WTC11 (cell line): ENCODE data around the gene ELAC2. TPM values are rescaled to one million over a fixed set of nuclear protein-coding genes. Genes with fewer than 3 reads are reported as not detected.

Experiments used
- ATAC-seq: fragments of 200-7000 bp; cut with Tn5 transposase; 2 replicates; pipeline ENCODE4 v1.10.0; 2021; ENCODE audit warnings: mild to moderate bottlenecking, moderate library complexity
- CTCF ChIA-PET: fragments of 300-600 bp; sonication (Branson Sonifier 250); formaldehyde crosslinking; loops from one replicate; lab custom pipeline; 2021; ENCODE audit warnings: antibody characterized with exemption; lab: Charles Lee
- POLR2A ChIA-PET: fragments of 350-600 bp; sonication (Branson Sonifier 250); formaldehyde crosslinking; loops from one replicate; lab custom pipeline; 2021; ENCODE audit warnings: antibody characterized with exemption; lab: Charles Lee
- DNase-seq: peaks from one replicate; pipeline ENCODE4 v3.0.0; 2021; ENCODE audit warnings: low spot score
- H3K27ac Mint-ChIP-seq: 2 replicates; pipeline ENCODE4 v1.8.0; 2021; ENCODE audit warnings: mixed read lengths
- H3K27me3 Mint-ChIP-seq: 2 replicates; pipeline ENCODE4 v1.8.0; 2021; ENCODE audit warnings: low read depth, mild to moderate bottlenecking, moderate library complexity, mixed read lengths
- H3K36me3 Mint-ChIP-seq: 2 replicates; pipeline ENCODE4 v1.8.0; 2021; ENCODE audit warnings: mixed read lengths
- H3K4me1 Mint-ChIP-seq: 2 replicates; pipeline ENCODE4 v1.8.0; 2022; ENCODE audit warnings: mixed read lengths
- H3K4me3 Mint-ChIP-seq: 2 replicates; pipeline ENCODE4 v1.8.0; 2021; ENCODE audit warnings: mild to moderate bottlenecking, moderate library complexity, mixed read lengths
- H3K9me3 Mint-ChIP-seq: 2 replicates; pipeline ENCODE4 v1.8.0; 2021; ENCODE audit warnings: mixed read lengths
- NR1H2 ChIP-seq: sonication (generic); formaldehyde crosslinking; IDR thresholded peaks from 2 replicates; pipeline ENCODE4 v1.9.0; 2021; ENCODE audit warnings: mild to moderate bottlenecking, moderate library complexity, missing genetic modification reagents
- SMAD3 ChIP-seq: sonication (generic); formaldehyde crosslinking; IDR thresholded peaks from 2 replicates; pipeline ENCODE4 v1.8.0; 2022; ENCODE audit warnings: missing genetic modification reagents, mild to moderate bottlenecking, borderline replicate concordance
- ZNF121 ChIP-seq: sonication (generic); formaldehyde crosslinking; IDR thresholded peaks from 2 replicates; pipeline ENCODE4 v1.8.0; 2023; ENCODE audit warnings: missing genetic modification reagents
- ZNF138 ChIP-seq: sonication (generic); formaldehyde crosslinking; conservative IDR thresholded peaks from 2 replicates; pipeline ENCODE4 v1.8.1; 2022; ENCODE audit warnings: mild to moderate bottlenecking, moderate library complexity, missing genetic modification reagents
- ZNF671 ChIP-seq: fragments of 250-450 bp; sonication (Bioruptor Pico); IDR thresholded peaks from 2 replicates; pipeline ENCODE4 v1.8.0; 2021; ENCODE audit warnings: mild to moderate bottlenecking
- total RNA-seq: library from RNA; stranded (reverse); gene quantifications from 3 replicates; pipeline ENCODE4 v1.2.3, GENCODE V29; 2021
- TF ChIP-seq, protein P1 (sequence below): sonication (generic); formaldehyde crosslinking; IDR thresholded peaks from 2 replicates; pipeline ENCODE4 v1.8.1; 2022; ENCODE audit warnings: low read depth, mild to moderate bottlenecking, moderate library complexity, missing genetic modification reagents, borderline replicate concordance
- TF ChIP-seq, protein P2 (sequence below): sonication (generic); formaldehyde crosslinking; IDR thresholded peaks from 2 replicates; pipeline ENCODE4 v1.8.1; 2022; ENCODE audit warnings: missing genetic modification reagents, borderline replicate concordance
- TF ChIP-seq, protein P3 (sequence below): sonication (generic); formaldehyde crosslinking; IDR thresholded peaks from 2 replicates; pipeline ENCODE4 v1.8.1; 2023; ENCODE audit warnings: mild to moderate bottlenecking, moderate library complexity, missing genetic modification reagents
- TF ChIP-seq, protein P4 (sequence below): sonication (generic); formaldehyde crosslinking; IDR thresholded peaks from 2 replicates; pipeline ENCODE4 v1.8.1; 2023; ENCODE audit warnings: mild to moderate bottlenecking, missing genetic modification reagents, borderline replicate concordance
- TF ChIP-seq, protein P5 (sequence below): fragments of 200-600 bp; IDR thresholded peaks from 2 replicates; pipeline ENCODE4 v1.8.0; 2022; ENCODE audit warnings: antibody characterized with exemption

Gene ELAC2
- total RNA-seq, 1 experiment from 2014 or later: 86.9 TPM

DNA sequence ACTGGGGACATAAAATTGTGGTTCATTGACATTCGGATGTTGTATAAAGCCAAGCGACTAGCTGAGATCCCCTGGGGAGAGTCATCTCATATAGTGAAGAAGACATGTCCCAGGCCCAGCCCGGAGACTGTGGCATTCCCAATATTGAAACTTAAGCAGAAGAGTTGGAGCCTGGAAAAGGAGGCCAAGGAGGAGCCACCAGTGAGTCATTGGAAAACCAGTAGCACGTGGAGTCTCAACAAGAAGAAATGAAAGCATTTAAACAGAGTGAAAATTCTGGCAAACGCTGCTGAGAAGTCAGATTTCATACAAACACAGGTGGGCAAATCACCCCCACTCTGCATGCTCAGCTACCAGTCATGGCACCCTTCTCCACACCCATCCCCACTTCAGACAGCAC lies 9.4 kb upstream of the ELAC2 start (continued):
- TF ChIP-seq, protein P1, sequence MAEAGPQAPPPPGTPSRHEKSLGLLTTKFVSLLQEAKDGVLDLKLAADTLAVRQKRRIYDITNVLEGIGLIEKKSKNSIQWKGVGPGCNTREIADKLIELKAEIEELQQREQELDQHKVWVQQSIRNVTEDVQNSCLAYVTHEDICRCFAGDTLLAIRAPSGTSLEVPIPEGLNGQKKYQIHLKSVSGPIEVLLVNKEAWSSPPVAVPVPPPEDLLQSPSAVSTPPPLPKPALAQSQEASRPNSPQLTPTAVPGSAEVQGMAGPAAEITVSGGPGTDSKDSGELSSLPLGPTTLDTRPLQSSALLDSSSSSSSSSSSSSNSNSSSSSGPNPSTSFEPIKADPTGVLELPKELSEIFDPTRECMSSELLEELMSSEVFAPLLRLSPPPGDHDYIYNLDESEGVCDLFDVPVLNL (CRISPR knock-in tag): no peak
- TF ChIP-seq SMAD3 (CRISPR knock-in tag) (no peak), ZNF671 (no peak)

DNA sequence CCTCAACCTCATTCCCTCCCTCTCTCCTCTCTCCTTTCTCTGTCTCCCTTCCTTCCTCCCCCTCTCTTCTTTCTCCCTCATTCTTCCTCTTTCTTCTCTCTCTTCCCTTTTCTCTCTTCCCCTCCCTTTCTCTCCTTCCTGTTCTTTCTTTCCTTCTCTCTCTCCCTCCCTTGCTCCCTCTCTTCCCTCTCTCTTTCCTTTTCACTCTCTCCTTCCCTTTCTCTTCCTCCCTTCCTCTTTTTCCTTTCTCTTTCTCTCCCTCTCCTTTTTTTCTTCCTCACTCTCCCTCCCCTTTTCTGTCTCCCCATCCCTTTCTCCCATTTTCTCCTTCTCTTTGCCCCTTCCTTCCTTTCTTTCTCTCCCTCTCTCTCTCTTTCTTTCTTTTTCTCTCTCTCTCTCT lies 7.9 kb upstream of the ELAC2 start:
- no peaks in the 10 kb centered on the region for H3K36me3 Mint-ChIP-seq
- DNase-seq (no peak), ATAC-seq (no peak)
- TF ChIP-seq, protein P2, sequence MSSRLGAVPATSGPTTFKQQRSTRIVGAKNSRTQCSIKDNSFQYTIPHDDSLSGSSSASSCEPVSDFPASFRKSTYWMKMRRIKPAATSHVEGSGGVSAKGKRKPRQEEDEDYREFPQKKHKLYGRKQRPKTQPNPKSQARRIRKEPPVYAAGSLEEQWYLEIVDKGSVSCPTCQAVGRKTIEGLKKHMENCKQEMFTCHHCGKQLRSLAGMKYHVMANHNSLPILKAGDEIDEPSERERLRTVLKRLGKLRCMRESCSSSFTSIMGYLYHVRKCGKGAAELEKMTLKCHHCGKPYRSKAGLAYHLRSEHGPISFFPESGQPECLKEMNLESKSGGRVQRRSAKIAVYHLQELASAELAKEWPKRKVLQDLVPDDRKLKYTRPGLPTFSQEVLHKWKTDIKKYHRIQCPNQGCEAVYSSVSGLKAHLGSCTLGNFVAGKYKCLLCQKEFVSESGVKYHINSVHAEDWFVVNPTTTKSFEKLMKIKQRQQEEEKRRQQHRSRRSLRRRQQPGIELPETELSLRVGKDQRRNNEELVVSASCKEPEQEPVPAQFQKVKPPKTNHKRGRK (CRISPR knock-in tag): 0 out of 2 replicates have a peak, but pooled peaks have one; percentile 76
- TF ChIP-seq ZNF138 (CRISPR knock-in tag): no peak
- ChIA-PET CTCF (no interaction called here), POLR2A (no interaction called here)
- H3K27ac Mint-ChIP-seq: no peak overlapping the region
- peaks cover 12% of the 10 kb centered on the region for H3K27me3 Mint-ChIP-seq
- H3K4me1 Mint-ChIP-seq: peaks cover 30% of the 10 kb centered on the region
- no peak overlapping the region for H3K4me3 Mint-ChIP-seq
- H3K9me3 Mint-ChIP-seq: no peaks in the 10 kb centered on the region

DNA sequence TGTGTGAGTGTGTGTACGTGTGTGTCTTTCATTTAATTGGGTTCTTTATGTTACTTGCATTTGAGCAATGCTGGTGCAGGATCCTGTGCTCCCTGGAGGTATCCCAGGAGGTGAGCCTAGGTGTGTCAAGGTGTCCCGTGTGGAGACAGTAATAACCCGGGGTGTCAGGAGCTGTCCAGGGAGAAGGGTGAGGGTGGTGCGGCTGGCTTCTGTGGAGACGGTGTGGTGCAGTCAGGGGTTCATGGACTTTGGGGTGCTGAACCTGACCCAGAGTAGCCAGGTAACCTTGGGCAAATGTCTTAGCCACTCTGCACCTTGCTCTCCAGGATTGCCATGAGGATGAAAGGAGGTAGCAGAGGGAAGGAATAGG lies 7.4 kb upstream of the ELAC2 start:
- ATAC-seq (no peak), DNase-seq (no peak)
- ChIA-PET POLR2A (no interaction called here), CTCF (no interaction called here)
- no peaks in the 10 kb centered on the region for H3K9me3 Mint-ChIP-seq
- no peaks in the 10 kb centered on the region for H3K36me3 Mint-ChIP-seq
- H3K27ac Mint-ChIP-seq: no peak overlapping the region
- H3K27me3 Mint-ChIP-seq: peaks cover 12% of the 10 kb centered on the region
- TF ChIP-seq, protein P3, sequence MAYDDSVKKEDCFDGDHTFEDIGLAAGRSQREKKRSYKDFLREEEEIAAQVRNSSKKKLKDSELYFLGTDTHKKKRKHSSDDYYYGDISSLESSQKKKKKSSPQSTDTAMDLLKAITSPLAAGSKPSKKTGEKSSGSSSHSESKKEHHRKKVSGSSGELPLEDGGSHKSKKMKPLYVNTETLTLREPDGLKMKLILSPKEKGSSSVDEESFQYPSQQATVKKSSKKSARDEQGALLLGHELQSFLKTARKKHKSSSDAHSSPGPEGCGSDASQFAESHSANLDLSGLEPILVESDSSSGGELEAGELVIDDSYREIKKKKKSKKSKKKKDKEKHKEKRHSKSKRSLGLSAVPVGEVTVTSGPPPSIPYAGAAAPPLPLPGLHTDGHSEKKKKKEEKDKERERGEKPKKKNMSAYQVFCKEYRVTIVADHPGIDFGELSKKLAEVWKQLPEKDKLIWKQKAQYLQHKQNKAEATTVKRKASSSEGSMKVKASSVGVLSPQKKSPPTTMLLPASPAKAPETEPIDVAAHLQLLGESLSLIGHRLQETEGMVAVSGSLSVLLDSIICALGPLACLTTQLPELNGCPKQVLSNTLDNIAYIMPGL (CRISPR knock-in tag): no peak
- no peak for TF ChIP-seq NR1H2
- TF ChIP-seq ZNF121 (CRISPR knock-in tag): no peak
- peak overlapping the region; percentile 61; the same call in 1 of the 2 replicates for H3K4me3 Mint-ChIP-seq
- peaks cover 30% of the 10 kb centered on the region for H3K4me1 Mint-ChIP-seq

DNA sequence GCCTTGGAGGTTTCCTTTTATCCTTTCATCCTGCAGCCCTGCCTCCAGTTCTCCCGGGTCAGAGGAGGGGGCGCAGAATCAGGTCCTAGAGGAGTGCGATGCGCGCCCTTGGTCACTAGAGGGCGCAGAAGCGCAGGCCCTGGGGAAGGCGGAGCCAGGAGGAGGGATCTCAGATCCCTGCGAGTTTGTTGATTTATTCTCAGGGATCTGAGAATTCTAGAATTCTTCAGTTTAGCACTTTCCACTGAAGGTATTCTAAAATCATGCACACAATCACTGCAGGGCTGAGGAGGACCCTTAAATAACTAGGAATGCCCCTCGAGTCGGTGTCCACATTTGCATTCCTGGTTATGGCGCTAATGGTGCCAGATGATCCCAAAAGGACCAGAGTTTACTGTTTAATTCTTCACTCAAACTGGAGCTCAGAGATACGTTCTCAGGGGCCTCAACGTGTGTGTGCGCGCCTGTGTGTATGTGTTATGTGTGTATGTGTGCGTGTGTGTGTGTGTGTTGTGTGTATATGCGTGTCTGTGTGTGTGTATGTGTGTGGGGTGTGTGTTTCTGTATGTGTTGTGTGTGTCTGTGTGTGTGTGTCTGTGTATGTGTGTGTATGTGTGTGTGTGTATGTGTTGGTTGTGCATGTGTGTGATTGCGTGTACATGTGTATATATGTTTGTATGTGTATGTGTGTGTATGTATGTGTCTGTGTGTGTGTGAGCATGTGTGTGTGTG lies 6.9 kb upstream of the ELAC2 start:
- Mint-ChIP-seq H3K9me3 (no peaks in the 10 kb centered on the region), H3K36me3 (no peaks in the 10 kb centered on the region), H3K27me3 (peaks cover 12% of the 10 kb centered on the region), H3K27ac (no peak overlapping the region; the same call in 1 of the 2 replicates), H3K4me3 (peak overlapping the region; percentile 61), H3K4me1 (peaks cover 30% of the 10 kb centered on the region)
- TF ChIP-seq, protein P2 (CRISPR knock-in tag): 0 out of 2 replicates have a peak, but pooled peaks have one; percentile 31
- TF ChIP-seq, protein P4, sequence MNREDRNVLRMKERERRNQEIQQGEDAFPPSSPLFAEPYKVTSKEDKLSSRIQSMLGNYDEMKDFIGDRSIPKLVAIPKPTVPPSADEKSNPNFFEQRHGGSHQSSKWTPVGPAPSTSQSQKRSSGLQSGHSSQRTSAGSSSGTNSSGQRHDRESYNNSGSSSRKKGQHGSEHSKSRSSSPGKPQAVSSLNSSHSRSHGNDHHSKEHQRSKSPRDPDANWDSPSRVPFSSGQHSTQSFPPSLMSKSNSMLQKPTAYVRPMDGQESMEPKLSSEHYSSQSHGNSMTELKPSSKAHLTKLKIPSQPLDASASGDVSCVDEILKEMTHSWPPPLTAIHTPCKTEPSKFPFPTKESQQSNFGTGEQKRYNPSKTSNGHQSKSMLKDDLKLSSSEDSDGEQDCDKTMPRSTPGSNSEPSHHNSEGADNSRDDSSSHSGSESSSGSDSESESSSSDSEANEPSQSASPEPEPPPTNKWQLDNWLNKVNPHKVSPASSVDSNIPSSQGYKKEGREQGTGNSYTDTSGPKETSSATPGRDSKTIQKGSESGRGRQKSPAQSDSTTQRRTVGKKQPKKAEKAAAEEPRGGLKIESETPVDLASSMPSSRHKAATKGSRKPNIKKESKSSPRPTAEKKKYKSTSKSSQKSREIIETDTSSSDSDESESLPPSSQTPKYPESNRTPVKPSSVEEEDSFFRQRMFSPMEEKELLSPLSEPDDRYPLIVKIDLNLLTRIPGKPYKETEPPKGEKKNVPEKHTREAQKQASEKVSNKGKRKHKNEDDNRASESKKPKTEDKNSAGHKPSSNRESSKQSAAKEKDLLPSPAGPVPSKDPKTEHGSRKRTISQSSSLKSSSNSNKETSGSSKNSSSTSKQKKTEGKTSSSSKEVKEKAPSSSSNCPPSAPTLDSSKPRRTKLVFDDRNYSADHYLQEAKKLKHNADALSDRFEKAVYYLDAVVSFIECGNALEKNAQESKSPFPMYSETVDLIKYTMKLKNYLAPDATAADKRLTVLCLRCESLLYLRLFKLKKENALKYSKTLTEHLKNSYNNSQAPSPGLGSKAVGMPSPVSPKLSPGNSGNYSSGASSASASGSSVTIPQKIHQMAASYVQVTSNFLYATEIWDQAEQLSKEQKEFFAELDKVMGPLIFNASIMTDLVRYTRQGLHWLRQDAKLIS: no peak
- TF ChIP-seq, protein P5, sequence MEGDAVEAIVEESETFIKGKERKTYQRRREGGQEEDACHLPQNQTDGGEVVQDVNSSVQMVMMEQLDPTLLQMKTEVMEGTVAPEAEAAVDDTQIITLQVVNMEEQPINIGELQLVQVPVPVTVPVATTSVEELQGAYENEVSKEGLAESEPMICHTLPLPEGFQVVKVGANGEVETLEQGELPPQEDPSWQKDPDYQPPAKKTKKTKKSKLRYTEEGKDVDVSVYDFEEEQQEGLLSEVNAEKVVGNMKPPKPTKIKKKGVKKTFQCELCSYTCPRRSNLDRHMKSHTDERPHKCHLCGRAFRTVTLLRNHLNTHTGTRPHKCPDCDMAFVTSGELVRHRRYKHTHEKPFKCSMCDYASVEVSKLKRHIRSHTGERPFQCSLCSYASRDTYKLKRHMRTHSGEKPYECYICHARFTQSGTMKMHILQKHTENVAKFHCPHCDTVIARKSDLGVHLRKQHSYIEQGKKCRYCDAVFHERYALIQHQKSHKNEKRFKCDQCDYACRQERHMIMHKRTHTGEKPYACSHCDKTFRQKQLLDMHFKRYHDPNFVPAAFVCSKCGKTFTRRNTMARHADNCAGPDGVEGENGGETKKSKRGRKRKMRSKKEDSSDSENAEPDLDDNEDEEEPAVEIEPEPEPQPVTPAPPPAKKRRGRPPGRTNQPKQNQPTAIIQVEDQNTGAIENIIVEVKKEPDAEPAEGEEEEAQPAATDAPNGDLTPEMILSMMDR: peak; percentile 91
- ATAC-seq (peak; percentile 97), DNase-seq (peak; percentile 86)
- ChIA-PET POLR2A (interaction anchor here (0.5 kb wide), 1 partner anchor 1423 kb away, joined by 8 read pairs; no protein-coding TSS in a partner anchor), CTCF (interaction anchor here (0.5 to 0.7 kb wide), 2 partner anchors 8 to 42 kb away, joined by 4 to 5 read pairs; no protein-coding TSS in a partner anchor)
